ENCODE data around the gene SNAI3. TPM values are rescaled to one million over a fixed set of nuclear protein-coding genes. Genes with fewer than 3 reads are reported as not detected.

The SNAI3 gene
- total and polyA plus RNA-seq, 5 donors from 2014 or later, result 10.4 to 17.4 (median 16.1) TPM

- H3K4me3 ChIP-seq (ENCODE audit: low read depth, low read length), result peak overlapping the region; percentile 19
Observed at GRCh38 chr16:88681709-88682451, 4.4 kb downstream of the SNAI3 start.

DNA sequence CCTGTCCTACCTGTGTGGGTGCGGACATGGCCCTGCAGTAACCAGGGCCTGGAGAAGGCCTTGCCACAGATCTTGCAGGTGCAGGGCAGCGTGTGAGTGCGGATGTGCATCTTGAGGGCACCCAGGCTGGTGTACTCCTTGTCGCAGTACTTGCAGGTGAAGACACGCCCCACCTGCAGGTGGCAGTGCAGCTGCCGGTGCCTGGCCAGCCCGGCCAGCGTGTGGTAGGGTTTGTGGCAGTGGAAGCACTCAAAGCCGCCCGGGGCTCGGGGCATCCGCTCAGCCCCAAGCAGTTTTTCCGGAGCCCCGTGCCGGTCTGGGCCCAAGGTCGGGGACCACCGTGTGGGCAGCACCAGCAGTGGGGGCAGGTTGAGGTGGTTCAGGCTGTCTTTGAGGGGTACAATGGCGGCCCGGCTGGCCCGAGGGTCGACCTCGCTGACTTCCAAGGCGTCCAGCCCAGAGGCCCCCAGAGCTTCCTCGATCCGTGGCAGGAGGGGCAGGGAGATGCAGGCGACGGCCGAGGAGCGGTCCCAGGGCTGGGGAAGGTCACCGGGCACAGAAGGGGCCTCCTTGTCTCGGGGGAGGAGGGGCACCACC is 5.1 kb downstream of the SNAI3 start:
- DNase-seq, result peak; percentile 38 to 79 (median 55)
- Mint-ChIP-seq H3K4me1 (peaks cover 10 to 46% (median 28%) of the 10 kb centered on the region in 4 donors), H3K27ac (peak overlapping the region; percentile 94 to 98 (median 95)), H3K36me3 (peaks cover 3% of the 10 kb centered on the region), H3K4me3 (peak overlapping the region; percentile 84 to 95 (median 90)), H3K27me3 (no peaks in the 10 kb centered on the region), H3K9me3 (peaks cover 0 to 1% (median 0%) of the 10 kb centered on the region in 7 donors)
- peak in 1 of 2 donors; percentile 21 for ATAC-seq (ENCODE audit: low read depth in 2 of 2)
- Histone ChIP-seq H3K27me3 (ENCODE audit: control insufficient read depth, insufficient read depth, low read length) (no peaks in the 10 kb centered on the region), H3K9me3 (ENCODE audit: control insufficient read depth in 2 of 2, low read length in 2 of 2) (no peaks in the 10 kb centered on the region), H3K27ac (ENCODE audit: insufficient read depth, low read length, poor library complexity, severe bottlenecking) (peak overlapping the region; percentile 75), H3K4me3 (ENCODE audit: low read depth, low read length) (no peak overlapping the region), H3K4me1 (ENCODE audit: control insufficient read depth, insufficient read depth, low read length, poor library complexity, severe bottlenecking) (peaks cover 48% of the 10 kb centered on the region), H3K36me3 (ENCODE audit: control insufficient read depth, insufficient read depth, low read length) (peaks cover 31% of the 10 kb centered on the region)

More at GRCh38 chr16:88681709-88682451, 4.4 kb downstream of the SNAI3 start:
- peak overlapping the region; percentile 94 to 98 (median 95) for H3K27ac Mint-ChIP-seq
- H3K27ac ChIP-seq (ENCODE audit: insufficient read depth, low read length, poor library complexity, severe bottlenecking), result peak overlapping the region; percentile 75
- peaks cover 52% of the 10 kb centered on the region for H3K4me1 ChIP-seq (ENCODE audit: control insufficient read depth, insufficient read depth, low read length, poor library complexity, severe bottlenecking)
- no peaks in the 10 kb centered on the region for H3K9me3 ChIP-seq (ENCODE audit: control insufficient read depth in 2 of 2, low read length in 2 of 2)
- peak overlapping the region; percentile 84 to 95 (median 90) for H3K4me3 Mint-ChIP-seq
- peaks cover 10 to 46% (median 28%) of the 10 kb centered on the region in 4 donors for H3K4me1 Mint-ChIP-seq
- peaks cover 26% of the 10 kb centered on the region for H3K36me3 ChIP-seq (ENCODE audit: control insufficient read depth, insufficient read depth, low read length)
- H3K27me3 ChIP-seq (ENCODE audit: control insufficient read depth, insufficient read depth, low read length), result no peaks in the 10 kb centered on the region
- H3K9me3 Mint-ChIP-seq, result peaks cover 0 to 1% (median 0%) of the 10 kb centered on the region in 7 donors
- DNase-seq (peak; percentile 19 to 84 (median 60)), ATAC-seq (ENCODE audit: low read depth in 2 of 2) (peak; percentile 48 to 66)
- H3K27me3 Mint-ChIP-seq, result no peaks in the 10 kb centered on the region
- H3K36me3 Mint-ChIP-seq, result peaks cover 3% of the 10 kb centered on the region

- H3K27me3 ChIP-seq (ENCODE audit: control insufficient read depth, insufficient read depth, low read length), result no peaks in the 10 kb centered on the region
- Mint-ChIP-seq H3K9me3 (peaks cover 0 to 1% (median 0%) of the 10 kb centered on the region in 7 donors), H3K27me3 (no peaks in the 10 kb centered on the region), H3K36me3 (peaks cover 3% of the 10 kb centered on the region), H3K4me3 (peak overlapping the region; percentile 84 to 95 (median 90)), H3K27ac (peak overlapping the region in 1 of 3 donors; percentile 20), H3K4me1 (peaks cover 10 to 46% (median 28%) of the 10 kb centered on the region in 4 donors)
- H3K36me3 ChIP-seq (ENCODE audit: control insufficient read depth, insufficient read depth, low read length), result peaks cover 31% of the 10 kb centered on the region
- ATAC-seq (ENCODE audit: low read depth in 2 of 2) (no peak), DNase-seq (no peak)
- peaks cover 45% of the 10 kb centered on the region for H3K4me1 ChIP-seq (ENCODE audit: control insufficient read depth, insufficient read depth, low read length, poor library complexity, severe bottlenecking)
- peak overlapping the region; percentile 75 for H3K27ac ChIP-seq (ENCODE audit: insufficient read depth, low read length, poor library complexity, severe bottlenecking)
- H3K9me3 ChIP-seq (ENCODE audit: control insufficient read depth in 2 of 2, low read length in 2 of 2), result no peaks in the 10 kb centered on the region
- H3K4me3 ChIP-seq (ENCODE audit: low read depth, low read length), result no peak overlapping the region
Observed at GRCh38 chr16:88680554-88681083, 5.7 kb downstream of the SNAI3 start.

GRCh38 chr16:88678224-88678979 is 7.9 kb downstream of the SNAI3 start:
- Mint-ChIP-seq H3K36me3 (peaks cover 7% of the 10 kb centered on the region), H3K4me3 (no peak overlapping the region), H3K4me1 (peaks cover 3 to 25% (median 17%) of the 10 kb centered on the region in 4 donors), H3K27me3 (no peaks in the 10 kb centered on the region), H3K27ac (no peak overlapping the region), H3K9me3 (peaks cover 0 to 1% (median 0%) of the 10 kb centered on the region in 7 donors)
- no peak overlapping the region for H3K27ac ChIP-seq (ENCODE audit: insufficient read depth, low read length, poor library complexity, severe bottlenecking)
- peaks cover 23% of the 10 kb centered on the region for H3K4me1 ChIP-seq (ENCODE audit: control insufficient read depth, insufficient read depth, low read length, poor library complexity, severe bottlenecking)
- H3K9me3 ChIP-seq (ENCODE audit: control insufficient read depth in 2 of 2, low read length in 2 of 2), result no peaks in the 10 kb centered on the region
- no peaks in the 10 kb centered on the region for H3K27me3 ChIP-seq (ENCODE audit: control insufficient read depth, insufficient read depth, low read length)
- ATAC-seq (ENCODE audit: low read depth in 2 of 2) (no peak), DNase-seq (no peak)
- peaks cover 31% of the 10 kb centered on the region for H3K36me3 ChIP-seq (ENCODE audit: control insufficient read depth, insufficient read depth, low read length)
- H3K4me3 ChIP-seq (ENCODE audit: low read depth, low read length), result no peak overlapping the region

DNA sequence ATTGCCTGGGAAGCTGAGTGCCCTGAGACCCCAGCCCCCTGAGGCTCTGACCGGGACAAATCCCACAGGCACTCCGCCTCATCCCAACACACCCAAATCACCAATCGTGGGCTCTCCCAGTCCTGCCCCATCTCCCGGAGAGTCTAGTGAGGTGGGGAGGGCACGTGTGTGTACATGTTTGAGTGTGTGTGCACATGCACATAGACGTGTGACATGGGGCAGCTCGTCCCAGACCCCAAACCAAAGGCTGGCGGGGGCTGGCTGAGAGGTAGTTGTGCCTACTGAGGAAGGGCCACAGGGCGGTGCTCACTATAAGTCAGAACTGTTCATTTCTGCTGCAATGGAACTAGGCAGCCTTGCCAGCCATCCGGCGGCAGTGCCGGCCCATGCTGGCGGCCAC is 8.6 kb downstream of the SNAI3 start:
- peaks cover 31% of the 10 kb centered on the region for H3K36me3 ChIP-seq (ENCODE audit: control insufficient read depth, insufficient read depth, low read length)
- peaks cover 3 to 21% (median 15%) of the 10 kb centered on the region in 4 donors for H3K4me1 Mint-ChIP-seq

GRCh38 chr16:88676502-88677242 is 9.6 kb downstream of the SNAI3 start:
- Histone ChIP-seq H3K36me3 (ENCODE audit: control insufficient read depth, insufficient read depth, low read length) (peaks cover 31% of the 10 kb centered on the region), H3K27me3 (ENCODE audit: control insufficient read depth, insufficient read depth, low read length) (no peaks in the 10 kb centered on the region), H3K4me3 (ENCODE audit: low read depth, low read length) (no peak overlapping the region), H3K4me1 (ENCODE audit: control insufficient read depth, insufficient read depth, low read length, poor library complexity, severe bottlenecking) (peaks cover 13% of the 10 kb centered on the region), H3K9me3 (ENCODE audit: control insufficient read depth in 2 of 2, low read length in 2 of 2) (no peaks in the 10 kb centered on the region), H3K27ac (ENCODE audit: insufficient read depth, low read length, poor library complexity, severe bottlenecking) (no peak overlapping the region)
- peaks cover 0 to 1% (median 0%) of the 10 kb centered on the region in 7 donors for H3K9me3 Mint-ChIP-seq
- ATAC-seq (ENCODE audit: low read depth in 2 of 2) (no peak), DNase-seq (no peak)
- H3K27me3 Mint-ChIP-seq, result no peaks in the 10 kb centered on the region
- no peak overlapping the region for H3K4me3 Mint-ChIP-seq
- no peak overlapping the region for H3K27ac Mint-ChIP-seq
- peaks cover under 1 to 12% (median 5%) of the 10 kb centered on the region in 4 donors for H3K4me1 Mint-ChIP-seq
- peaks cover 7% of the 10 kb centered on the region for H3K36me3 Mint-ChIP-seq

More for the DNA sequence above, 8.6 kb downstream of the SNAI3 start:
- Mint-ChIP-seq H3K9me3 (peaks cover 0 to 1% (median 0%) of the 10 kb centered on the region in 7 donors), H3K27me3 (no peaks in the 10 kb centered on the region), H3K36me3 (peaks cover 7% of the 10 kb centered on the region), H3K27ac (no peak overlapping the region), H3K4me3 (no peak overlapping the region)
- Histone ChIP-seq H3K9me3 (ENCODE audit: control insufficient read depth in 2 of 2, low read length in 2 of 2) (no peaks in the 10 kb centered on the region), H3K27ac (ENCODE audit: insufficient read depth, low read length, poor library complexity, severe bottlenecking) (no peak overlapping the region), H3K27me3 (ENCODE audit: control insufficient read depth, insufficient read depth, low read length) (no peaks in the 10 kb centered on the region), H3K4me3 (ENCODE audit: low read depth, low read length) (no peak overlapping the region), H3K4me1 (ENCODE audit: control insufficient read depth, insufficient read depth, low read length, poor library complexity, severe bottlenecking) (peaks cover 23% of the 10 kb centered on the region)
- ATAC-seq (ENCODE audit: low read depth in 2 of 2), result no peak
- DNase-seq, result no peak
